ENCODE data around the gene GLIS1. TPM values are rescaled to one million over a fixed set of nuclear protein-coding genes. Genes with fewer than 3 reads are reported as not detected.
A peak's percentile ranks its signal among the peaks of the same experiment; 100 is the strongest.

Gene GLIS1
- total RNA-seq, 1 donor from 2014 or later: 1.4 TPM

GRCh38 chr1:53495633-53496345 is 243.2 kb downstream of the GLIS1 start:
- DNase-seq (ENCODE audit: low spot score): no peak

DNA sequence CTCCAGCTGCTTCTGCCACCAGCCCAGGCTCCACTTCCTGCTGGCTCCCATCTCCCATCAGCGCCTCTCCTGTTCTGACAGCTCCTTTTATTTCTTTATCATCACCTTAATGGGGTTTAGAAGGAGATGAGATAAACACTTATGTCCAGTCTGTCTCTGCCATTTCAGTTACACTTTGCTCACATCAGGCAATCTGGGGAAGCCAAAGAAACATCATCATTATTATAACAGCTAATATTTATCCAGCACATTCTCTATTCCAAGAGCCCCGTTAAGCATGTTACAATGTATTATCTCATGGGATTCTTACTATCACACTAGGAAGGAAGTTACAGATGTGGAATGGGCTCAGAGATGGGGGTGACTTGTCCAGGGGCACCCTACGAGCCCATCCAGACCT is 248.6 kb downstream of the GLIS1 start:
- no peak for DNase-seq (ENCODE audit: low spot score)

DNA sequence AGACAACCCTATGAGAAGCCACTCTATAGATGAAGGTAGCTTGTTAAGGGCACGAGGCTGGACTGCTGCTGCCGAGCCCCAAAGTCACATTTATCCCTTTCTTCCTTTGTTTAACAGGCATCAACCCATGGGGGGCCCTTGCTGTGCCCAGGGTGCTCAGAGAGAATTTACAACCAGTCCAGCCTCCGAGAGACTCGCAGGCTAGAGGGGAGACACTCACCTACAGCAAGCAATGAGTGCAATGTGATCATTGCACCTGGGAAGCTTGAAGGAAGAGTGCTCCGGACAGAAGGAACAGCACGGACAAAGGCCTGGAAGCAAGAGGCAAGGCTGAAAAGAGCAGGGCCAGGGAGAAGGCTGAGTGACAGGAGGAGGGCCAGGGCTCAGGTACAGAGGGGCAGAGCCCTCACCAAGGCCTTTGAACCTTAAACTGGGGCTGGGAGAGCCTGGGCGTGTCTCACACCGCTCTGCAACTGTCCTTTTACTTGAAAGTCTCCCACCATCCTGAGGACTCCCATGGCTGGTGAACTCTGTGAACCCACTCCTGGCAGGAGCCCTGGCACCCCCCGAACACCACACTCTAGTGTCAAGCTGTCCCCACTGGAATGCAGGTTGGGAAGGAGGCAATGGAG is 252.5 kb downstream of the GLIS1 start:
- DNase-seq (ENCODE audit: low spot score): no peak

- DNase-seq (ENCODE audit: low spot score): peak; percentile 83
Measured at GRCh38 chr1:53485478-53486394, 253.2 kb downstream of the GLIS1 start.

DNA sequence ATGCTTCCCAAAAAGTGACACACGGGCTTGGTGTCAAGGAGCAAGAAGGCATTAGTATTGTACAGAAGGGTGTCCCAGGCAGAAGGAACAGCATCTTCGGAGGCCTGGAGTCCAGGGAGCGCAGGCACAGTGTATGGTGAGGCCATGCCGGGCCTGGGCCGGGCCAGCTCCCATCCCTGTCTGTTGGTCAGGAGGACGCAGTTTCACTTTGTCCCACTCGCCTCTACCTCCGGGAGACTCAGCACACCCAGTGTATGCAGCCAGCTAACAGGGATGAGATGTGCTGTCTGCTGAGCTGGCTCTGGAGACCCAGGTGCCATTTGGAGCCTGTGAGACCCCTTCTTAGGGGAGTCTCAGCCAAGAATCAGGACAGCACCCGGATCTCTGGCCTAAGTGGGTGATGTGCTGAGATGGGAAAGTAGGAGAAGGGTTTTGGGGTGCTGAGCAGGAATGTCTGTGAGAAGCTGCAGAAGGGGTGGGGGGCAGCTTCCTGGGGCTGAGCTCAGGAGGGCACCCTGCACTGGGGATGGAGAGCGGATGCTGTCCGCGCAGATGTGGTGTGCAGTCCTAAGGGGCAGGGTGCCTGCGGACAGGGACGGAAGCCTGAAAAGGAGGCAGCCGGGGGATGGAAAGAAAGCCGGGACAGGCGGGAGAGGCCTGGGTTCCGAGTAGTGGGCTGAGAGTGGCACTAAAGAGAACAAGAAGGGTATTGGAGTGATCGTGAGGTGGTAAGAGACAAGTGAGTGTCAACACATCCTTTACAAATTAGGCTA is 254.1 kb downstream of the GLIS1 start:
- DNase-seq (ENCODE audit: low spot score): no peak

DNA sequence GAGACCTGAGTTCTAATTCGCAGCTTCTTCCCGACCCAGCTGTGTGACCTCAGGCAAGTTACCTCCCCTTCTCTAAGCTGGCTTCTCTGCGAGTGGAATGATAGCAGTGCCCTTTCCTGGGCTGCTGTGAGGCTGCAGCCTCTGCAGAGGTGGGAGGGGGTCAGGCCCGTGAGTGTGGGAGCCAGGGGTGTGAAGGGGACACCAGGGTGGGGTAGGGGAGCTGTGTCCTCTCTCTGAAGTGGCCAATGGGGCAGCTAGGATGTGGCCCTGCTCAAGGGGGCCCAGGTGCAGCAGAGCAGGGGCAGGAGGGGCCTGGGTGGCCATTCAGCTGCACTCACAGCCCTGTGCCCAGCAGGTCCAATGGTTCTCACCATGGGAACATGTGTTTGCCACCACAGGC is 255.3 kb downstream of the GLIS1 start:
- DNase-seq (ENCODE audit: low spot score): no peak

DNA sequence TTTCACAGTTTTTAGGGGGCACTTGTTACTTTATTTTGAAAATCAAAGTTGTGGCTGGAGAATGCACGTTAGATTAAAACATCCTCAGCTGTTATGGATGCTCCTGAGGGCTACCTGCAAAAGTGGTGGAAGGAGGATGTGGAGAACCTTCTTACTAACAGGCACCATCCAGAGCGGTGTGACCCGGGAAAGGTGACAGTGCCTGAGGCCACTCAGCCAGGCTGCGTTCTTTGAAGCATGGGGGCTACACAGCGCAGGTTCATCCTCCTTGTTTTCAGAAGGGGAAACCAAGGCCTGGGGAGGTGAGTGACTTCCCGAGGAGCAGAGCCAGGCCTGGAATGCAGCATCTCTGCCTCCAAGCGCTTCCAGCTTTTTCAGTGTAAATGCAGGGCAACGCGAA is 255.8 kb downstream of the GLIS1 start:
- no peak for DNase-seq (ENCODE audit: low spot score)

DNA sequence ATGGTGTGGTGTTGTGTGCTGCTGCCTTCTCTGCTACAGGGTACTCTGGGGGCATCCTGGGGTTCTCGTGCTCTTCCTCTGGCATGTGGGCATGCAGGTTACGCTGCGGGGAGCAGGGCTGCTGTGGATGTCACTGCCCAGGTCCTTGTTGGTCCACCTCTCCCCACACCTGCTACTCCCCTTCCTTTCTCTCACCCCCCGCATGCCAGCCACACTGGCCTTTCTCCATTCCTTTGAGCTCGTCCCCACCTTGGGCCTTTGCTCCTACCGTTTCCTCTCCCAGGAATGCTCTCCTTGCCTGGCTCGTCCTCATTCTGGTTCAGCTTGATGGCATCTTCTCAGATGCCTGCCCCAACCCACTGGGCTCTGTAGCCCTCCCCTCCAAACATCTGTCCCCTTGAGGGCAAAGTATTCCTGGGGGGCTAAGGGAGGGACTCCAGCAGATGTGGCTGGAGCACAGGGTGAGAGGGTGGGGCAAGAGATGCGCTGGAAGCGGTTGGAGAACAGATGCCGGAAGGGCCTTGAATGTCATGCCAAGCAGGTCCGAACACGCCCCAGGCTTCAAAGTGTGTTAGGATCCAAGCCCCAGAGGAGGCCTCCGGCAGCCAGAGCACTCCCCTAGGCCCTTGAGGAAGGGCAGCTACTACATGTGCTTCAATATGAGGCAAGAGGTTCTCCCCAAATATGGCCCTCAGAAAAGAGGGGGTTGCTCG is 256.4 kb downstream of the GLIS1 start:
- no peak for DNase-seq (ENCODE audit: low spot score)

DNA sequence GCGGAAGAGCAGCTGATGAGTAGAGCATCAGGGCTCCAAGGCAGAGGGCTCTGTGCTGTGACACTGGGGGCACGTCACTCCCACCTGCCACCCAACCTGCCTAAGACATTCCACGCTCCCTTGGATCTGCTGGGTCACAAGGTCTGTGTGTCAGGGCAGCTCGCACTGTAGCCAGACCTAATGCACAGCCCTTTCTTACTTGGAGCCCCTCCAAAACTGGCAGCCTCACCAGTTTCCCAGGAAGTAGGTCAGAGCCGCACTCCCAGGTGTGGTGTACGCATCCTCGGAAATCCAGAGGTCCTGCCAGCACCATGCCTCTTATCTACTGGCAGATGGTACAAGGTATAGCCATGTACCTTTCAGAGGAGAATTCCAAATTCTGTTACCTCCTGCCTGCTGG is 257.5 kb downstream of the GLIS1 start:
- DNase-seq (ENCODE audit: low spot score): no peak

GRCh38 chr1:53480678-53481077 is 258.3 kb downstream of the GLIS1 start:
- no peak for DNase-seq (ENCODE audit: low spot score)

GRCh38 chr1:53478502-53478818 is 260.5 kb downstream of the GLIS1 start:
- DNase-seq (ENCODE audit: low spot score): no peak

DNA sequence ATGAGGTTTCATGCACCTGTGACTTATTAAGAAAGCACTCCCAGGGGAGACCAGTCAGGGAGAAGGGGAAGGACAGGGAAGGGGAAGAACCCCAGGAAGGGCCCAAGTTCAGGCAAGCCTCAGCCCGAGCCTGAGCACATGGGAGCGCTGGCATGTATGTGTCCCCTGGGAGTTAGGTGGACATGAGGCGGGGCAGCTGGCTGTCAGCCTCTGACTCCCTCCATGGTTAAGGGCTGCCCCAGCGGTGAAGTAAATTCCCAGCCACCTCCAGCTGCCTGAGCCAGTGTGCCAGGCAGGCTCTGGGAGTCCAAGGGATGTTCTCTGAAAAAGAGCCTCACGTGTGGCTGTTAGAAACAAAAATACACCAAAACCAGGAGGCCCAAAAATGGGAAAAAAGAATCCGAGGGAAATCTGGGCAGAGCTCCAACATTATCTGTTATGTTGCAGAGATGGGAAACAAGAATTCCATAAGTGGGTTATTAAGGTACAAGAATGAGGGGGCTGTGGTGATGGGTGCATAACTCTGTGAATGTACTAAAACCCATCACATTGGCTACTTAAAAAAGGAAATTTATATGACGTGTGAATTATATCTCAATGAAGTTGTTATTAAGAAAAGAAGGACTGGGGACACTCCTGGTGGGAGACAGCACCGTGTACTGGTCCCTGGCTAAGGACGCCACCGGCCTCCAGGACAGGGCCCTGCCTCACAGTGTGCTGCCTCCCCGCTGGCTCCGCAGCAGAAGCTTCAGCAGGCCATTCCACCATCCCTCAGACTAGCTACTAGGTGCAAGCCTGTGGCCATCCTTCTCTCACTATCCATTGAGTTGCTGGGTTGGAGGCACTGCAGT is 261.1 kb downstream of the GLIS1 start:
- DNase-seq (ENCODE audit: low spot score): peak; percentile 57

GRCh38 chr1:53476579-53476978 is 262.4 kb downstream of the GLIS1 start:
- DNase-seq (ENCODE audit: low spot score): no peak

GRCh38 chr1:53475664-53476063 is 263.3 kb downstream of the GLIS1 start:
- DNase-seq (ENCODE audit: low spot score): no peak

DNA sequence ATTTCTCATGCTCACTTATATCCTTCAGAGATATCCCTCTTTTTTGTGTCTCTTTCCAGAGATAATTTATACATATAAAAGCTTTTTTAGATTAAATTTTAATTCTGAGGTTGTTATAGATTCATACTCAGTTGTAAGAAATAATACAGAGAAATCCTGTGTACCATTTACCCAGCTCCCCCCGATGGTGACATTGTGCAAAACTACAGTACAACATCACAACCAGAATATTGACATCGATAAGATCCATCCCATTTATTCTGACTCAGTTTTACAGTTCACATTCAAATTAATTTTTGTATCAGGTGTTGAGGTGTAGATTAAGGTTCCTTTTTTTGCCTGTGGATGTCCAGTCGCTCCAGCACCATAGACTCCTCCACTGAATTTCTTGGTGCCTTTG is 265.5 kb downstream of the GLIS1 start:
- no peak for DNase-seq (ENCODE audit: low spot score)

DNA sequence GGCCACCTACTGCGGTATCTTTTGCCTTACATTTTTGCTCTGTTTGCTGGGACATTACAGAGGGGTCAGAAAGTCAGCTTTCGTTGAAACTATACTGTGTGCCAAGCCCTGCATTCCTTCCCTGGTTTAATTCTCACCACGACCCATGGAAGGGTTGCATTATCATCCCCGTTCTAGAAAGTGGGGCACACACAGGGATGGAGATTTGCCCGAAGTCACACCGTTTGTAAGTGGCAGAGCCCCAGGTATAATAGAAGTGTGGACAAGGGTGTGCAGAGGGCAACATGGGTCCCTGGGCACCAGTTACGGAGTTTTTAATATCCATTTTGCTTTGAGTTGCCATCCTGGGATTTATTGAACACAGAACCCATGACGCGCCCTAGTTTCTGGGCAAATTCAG is 268.0 kb downstream of the GLIS1 start:
- DNase-seq (ENCODE audit: low spot score): no peak

DNA sequence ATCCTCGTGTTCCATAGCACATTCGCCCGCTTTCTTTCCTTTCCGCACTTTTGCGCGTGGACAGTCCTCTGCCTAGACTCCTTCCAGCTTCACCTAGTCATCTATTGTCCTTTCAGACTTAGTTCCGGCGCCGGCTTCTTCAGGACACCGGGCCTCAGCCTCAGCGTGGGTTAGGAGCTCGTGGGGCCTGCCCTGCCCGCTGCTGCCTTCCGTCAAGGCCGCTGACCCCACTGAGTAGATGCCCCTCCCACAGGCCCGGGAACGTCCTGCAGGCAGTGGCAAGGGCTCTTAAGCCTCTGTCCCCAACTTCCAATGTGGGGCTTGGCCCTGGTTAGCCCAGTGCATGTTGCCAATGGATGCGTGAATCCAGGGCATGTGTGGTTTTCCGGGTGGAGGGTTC is 268.4 kb downstream of the GLIS1 start:
- DNase-seq (ENCODE audit: low spot score): no peak

DNA sequence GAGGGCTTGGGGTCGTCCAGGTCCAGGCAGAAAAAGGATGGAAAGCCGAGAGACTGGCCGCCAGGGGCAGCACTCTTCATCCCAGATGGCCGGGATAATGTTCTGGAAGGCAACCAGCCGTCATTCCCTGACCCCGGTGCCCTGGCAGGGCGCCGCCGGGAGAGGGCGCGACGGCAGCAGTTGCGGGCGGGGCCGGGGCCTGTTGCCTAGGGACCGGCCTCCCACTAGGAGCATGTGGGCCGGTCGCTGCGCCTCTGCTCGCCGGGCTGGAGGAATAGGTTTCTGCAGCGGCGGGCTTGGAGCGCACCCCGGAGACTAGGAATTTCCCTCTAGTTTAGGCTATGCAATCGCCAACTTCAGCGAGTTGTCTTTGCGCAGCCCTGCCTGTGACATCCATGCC is 268.8 kb downstream of the GLIS1 start:
- DNase-seq (ENCODE audit: low spot score): peak; percentile 76

DNA sequence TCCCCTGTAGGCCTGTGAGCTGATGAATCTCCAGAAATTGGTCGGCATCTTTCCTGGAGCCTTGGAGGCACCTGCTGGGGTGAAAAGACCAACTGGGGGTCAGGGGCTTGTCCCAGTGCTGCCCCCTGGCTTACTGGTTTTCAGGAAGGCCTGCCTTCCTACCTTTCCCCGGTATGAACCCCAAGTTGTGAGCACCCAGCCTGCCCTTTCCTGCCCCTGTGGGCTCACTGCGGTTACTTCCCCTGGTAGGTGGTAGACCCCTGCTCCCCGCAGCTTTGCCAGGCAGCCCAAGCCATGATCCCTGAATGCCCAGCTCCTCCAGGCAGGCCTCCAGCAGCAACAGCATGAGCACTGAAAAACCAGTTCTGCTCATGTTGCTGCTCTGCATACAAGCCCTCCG is 269.6 kb downstream of the GLIS1 start:
- DNase-seq (ENCODE audit: low spot score): no peak

GRCh38 chr1:53468374-53468773 is 270.6 kb downstream of the GLIS1 start:
- DNase-seq (ENCODE audit: low spot score): no peak

Data from umbilical cord (tissue), 2 donors.